ENCODE results near the gene AMH. TPM values are rescaled to one million over a fixed set of nuclear protein-coding genes. Genes with fewer than 3 reads are reported as not detected.

The AMH gene
- total RNA-seq, 2 experiments from 2014 or later: 14.8 to 49.7 TPM

DNA sequence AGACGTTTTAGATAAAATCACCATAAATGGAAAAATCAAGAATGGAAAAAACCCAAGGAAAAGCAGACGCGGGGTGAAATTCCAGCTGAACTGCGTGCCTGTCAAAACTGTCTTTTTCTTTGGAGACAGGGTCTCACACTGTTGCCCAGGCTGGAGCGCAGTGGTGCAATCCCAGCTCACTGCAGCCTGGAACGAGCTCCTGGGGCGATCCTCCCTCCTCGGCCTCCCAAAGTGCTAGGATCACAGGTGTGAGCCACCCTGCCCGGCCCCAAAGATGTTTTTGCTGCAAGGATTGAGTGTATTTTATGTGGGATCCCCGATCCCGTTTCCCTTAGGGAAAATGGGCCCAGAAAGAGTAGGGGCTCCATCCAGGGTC lies 33.7 kb downstream of the AMH start:
- Histone ChIP-seq H3K9me3 (ENCODE audit: low read length) (no peaks in the 10 kb centered on the region), H3K4me3 (ENCODE audit: low read depth, low read length, poor library complexity, severe bottlenecking) (no peak overlapping the region), H3K9me2 (ENCODE audit: insufficient read depth, low read length) (no peaks in the 10 kb centered on the region), H4K20me1 (ENCODE audit: insufficient read depth, low read length) (no peaks in the 10 kb centered on the region), H2AFZ (ENCODE audit: low read length) (no peak overlapping the region), H3K4me2 (ENCODE audit: low read length) (no peak overlapping the region), H3K79me2 (ENCODE audit: insufficient read depth, low read depth, low read length) (no peaks in the 10 kb centered on the region), H3K27ac (ENCODE audit: low read depth, low read length, poor library complexity, severe bottlenecking) (no peak overlapping the region), H3K4me1 (ENCODE audit: insufficient read depth, low read length, poor library complexity, severe bottlenecking) (peaks cover 19% of the 10 kb centered on the region), H3K36me3 (ENCODE audit: insufficient read depth, low read length) (no peaks in the 10 kb centered on the region)
- no peak for DNase-seq (ENCODE audit: low spot score)
- TF ChIP-seq EZH2phosphoT487 (IDR thresholded peaks at IDR 0.05; ENCODE audit: borderline replicate concordance, low read depth, low read length): no peak
- TF ChIP-seq CTCF (conservative IDR thresholded peaks at IDR 0.05; ENCODE audit: low read length): no peak
- intact Hi-C loops (cut with micrococcal nuclease; ENCODE audit: unreplicated experiment): no loop called here
- ChIA-PET POLR2A (no interaction called here), CTCF (ENCODE audit: unreplicated experiment) (no interaction called here)
- no TSS peak for BruUV-seq (replicated peaks)

- no peak for DNase-seq (ENCODE audit: low spot score)
- Histone ChIP-seq H3K4me1 (ENCODE audit: insufficient read depth, low read length, poor library complexity, severe bottlenecking) (peaks cover 30% of the 10 kb centered on the region), H4K20me1 (ENCODE audit: insufficient read depth, low read length) (no peaks in the 10 kb centered on the region), H3K9me2 (ENCODE audit: insufficient read depth, low read length) (no peaks in the 10 kb centered on the region), H3K27ac (ENCODE audit: low read depth, low read length, poor library complexity, severe bottlenecking) (no peak overlapping the region), H3K4me3 (ENCODE audit: low read depth, low read length, poor library complexity, severe bottlenecking) (no peak overlapping the region), H3K9me3 (ENCODE audit: low read length) (no peaks in the 10 kb centered on the region), H3K4me2 (ENCODE audit: low read length) (no peak overlapping the region), H3K36me3 (ENCODE audit: insufficient read depth, low read length) (no peaks in the 10 kb centered on the region), H3K79me2 (ENCODE audit: insufficient read depth, low read depth, low read length) (no peaks in the 10 kb centered on the region), H2AFZ (ENCODE audit: low read length) (no peak overlapping the region)
- intact Hi-C loops (cut with micrococcal nuclease; ENCODE audit: unreplicated experiment): no loop called here
- TF ChIP-seq EZH2phosphoT487 (IDR thresholded peaks at IDR 0.05; ENCODE audit: borderline replicate concordance, low read depth, low read length): no peak
- no peak for TF ChIP-seq CTCF (conservative IDR thresholded peaks at IDR 0.05; ENCODE audit: low read length)
- BruUV-seq (replicated peaks): no TSS peak
- POLR2A ChIA-PET: no interaction called here
- CTCF ChIA-PET (ENCODE audit: unreplicated experiment): no interaction called here
Measured at GRCh38 chr19:2283835-2284507, 34.8 kb downstream of the AMH start.

- CTCF ChIA-PET (ENCODE audit: unreplicated experiment): no interaction called here
- no peak for TF ChIP-seq EZH2phosphoT487 (IDR thresholded peaks at IDR 0.05; ENCODE audit: borderline replicate concordance, low read depth, low read length)
- no peak for TF ChIP-seq CTCF (conservative IDR thresholded peaks at IDR 0.05; ENCODE audit: low read length)
- Histone ChIP-seq H3K27ac (ENCODE audit: low read depth, low read length, poor library complexity, severe bottlenecking) (no peak overlapping the region), H3K4me2 (ENCODE audit: low read length) (no peak overlapping the region), H3K79me2 (ENCODE audit: insufficient read depth, low read depth, low read length) (no peaks in the 10 kb centered on the region), H3K36me3 (ENCODE audit: insufficient read depth, low read length) (no peaks in the 10 kb centered on the region), H4K20me1 (ENCODE audit: insufficient read depth, low read length) (no peaks in the 10 kb centered on the region), H2AFZ (ENCODE audit: low read length) (no peak overlapping the region), H3K4me3 (ENCODE audit: low read depth, low read length, poor library complexity, severe bottlenecking) (no peak overlapping the region), H3K4me1 (ENCODE audit: insufficient read depth, low read length, poor library complexity, severe bottlenecking) (peaks cover 48% of the 10 kb centered on the region), H3K9me2 (ENCODE audit: insufficient read depth, low read length) (no peaks in the 10 kb centered on the region), H3K9me3 (ENCODE audit: low read length) (no peaks in the 10 kb centered on the region)
- no peak for DNase-seq (ENCODE audit: low spot score)
- intact Hi-C loops (cut with micrococcal nuclease; ENCODE audit: unreplicated experiment): no loop called here
- POLR2A ChIA-PET: no interaction called here
- no TSS peak for BruUV-seq (replicated peaks)
Measured at GRCh38 chr19:2286402-2287140, 37.4 kb downstream of the AMH start.
